Gastrocnemius medialis (tissue), 4 donors: ENCODE data around the gene IRX6. TPM values are rescaled to one million over a fixed set of nuclear protein-coding genes. Genes with fewer than 3 reads are reported as not detected.

Experiments
- ATAC-seq, 2 donors: fragments of 150-250 bp; one replicate each; pipeline ENCODE4 v1.9.1; 2016
- DNase-seq, 2 donors: peaks; one replicate each; pipeline ENCODE4 v3.0.0-alpha.2; 2019
- H3K27ac ChIP-seq, 4 donors: fragments of 200-600 bp; sonication (generic); 1 replicate in 1 of 4; 2 replicates in 3 of 4; pipeline ENCODE4 v1.5.1; 2016 to 2018; ENCODE audit warnings: mild to moderate bottlenecking in 2 of 4, moderate library complexity in 1 of 4
- H3K27me3 ChIP-seq, 3 donors: fragments of 200-600 bp; sonication (generic) in 2 of 3; 1 replicate in 1 of 3; 2 replicates in 2 of 3; pipeline versions ENCODE4 v1.5.1 to v1.6.0; 2016 to 2019; ENCODE audit warnings: mild to moderate bottlenecking in 1 of 3, moderate library complexity in 1 of 3
- H3K36me3 ChIP-seq, 2 donors: fragments of 200-600 bp; sonication (generic) in 1 of 2; one replicate each; pipeline ENCODE4 v1.5.1; 2017 to 2018
- H3K4me1 ChIP-seq, 2 donors: fragments of 200-600 bp; sonication (generic) in 1 of 2; one replicate each; pipeline ENCODE4 v1.5.1; 2016 to 2017; ENCODE audit warnings: mild to moderate bottlenecking in 2 of 2
- H3K4me3 ChIP-seq, 4 donors: fragments of 200-600 bp; sonication (generic) in 3 of 4; 1 replicate in 1 of 4; 2 replicates in 3 of 4; pipeline ENCODE4 v1.5.1; 2016 to 2019; ENCODE audit warnings: mild to moderate bottlenecking in 2 of 4
- H3K9me3 ChIP-seq, 3 donors: fragments of 200-600 bp; sonication (generic) in 2 of 3; 1 replicate in 1 of 3; 2 replicates in 2 of 3; pipeline ENCODE4 v1.5.1; 2016 to 2019
- CTCF ChIP-seq, 5 experiments: fragments of 450-650 bp in 3 of 5; fragments of 200-600 bp in 2 of 5; sonication (generic) in 2 of 5; IDR thresholded peaks in 4 of 5; conservative IDR thresholded peaks in 1 of 5; 1 replicate in 4 of 5; 2 replicates in 1 of 5; pipeline ENCODE4 v1.5.1; 2016 to 2019; ENCODE audit warnings: antibody characterized with exemption in 5 of 5, mild to moderate bottlenecking in 3 of 5, moderate library complexity in 3 of 5
- POLR2A ChIP-seq, 2 donors: fragments of 450-650 bp; IDR thresholded peaks; one replicate each; pipeline ENCODE4 v1.6.1; 2017; ENCODE audit warnings: antibody characterized with exemption in 2 of 2, mild to moderate bottlenecking in 2 of 2, moderate library complexity in 2 of 2
- in situ Hi-C, 4 donors: fragments of 200-750 bp; cut with MboI; loops; one replicate each; pipeline versions ENCODE4 v1.15.0 to v1.8.0; 2017; ENCODE audit warnings: low sequenced_read_pairs in 4 of 4
- intact Hi-C: fragments of 100-400 bp; cut with DNase I; formaldehyde crosslinking; loops from one replicate; pipeline ENCODE4 v1.15.1; 2023; ENCODE audit warnings: low total_unique reads
- total RNA-seq, 4 donors: library from RNA; depleted of rRNA; stranded (reverse); fragments of >200 nt; gene quantifications; one replicate each; pipeline versions ENCODE4 v1.1.0 to v1.2.3, GENCODE V29; 2016

The IRX6 gene
- 1 to 10 TPM in 2 of 4 donors, under 1 TPM in 2; 0.39 to 3.8 (median 1.4) TPM for total RNA-seq

- Histone ChIP-seq H3K4me3 (peak within 1 kb of the TSS; percentile 25 to 58 (median 50)), H3K36me3 (no peaks in the 10 kb centered on the region), H3K4me1 (peaks cover 0 to 4% of the 10 kb centered on the region in 2 donors), H3K27me3 (peaks cover 23 to 42% (median 28%) of the 10 kb centered on the region in 3 donors), H3K9me3 (no peaks in the 10 kb centered on the region), H3K27ac (peak within 1 kb of the TSS in 3 of 4 donors; percentile 38 to 73 (median 56))
- ATAC-seq (peak in 1 of 2 donors; percentile 75), DNase-seq (peak in 1 of 2 donors; percentile 66)
- intact Hi-C loops, result loop anchor here (2.0 to 5.0 kb wide), 3 partner anchors 29 to 203 kb away; no protein-coding TSS in a partner anchor
- in situ Hi-C loops, result no loop called here
- peak in 3 of 5 experiments; percentile 43 to 73 (median 55) for TF ChIP-seq CTCF (IDR thresholded peaks at IDR 0.05 in 4 of 5, conservative IDR thresholded peaks at IDR 0.05 in 1 of 5)
- peak in 1 of 2 donors; percentile 9 for TF ChIP-seq POLR2A (IDR thresholded peaks at IDR 0.05)
Measured at GRCh38 chr16:55323637-55324271, at the start of gene IRX6. Gene IRX6, plus strand, starts transcription at chr16:55324203. Its CDS starts 889 bp downstream, at chr16:55325092.

GRCh38 chr16:55274391-55274790, 49.6 kb upstream of the IRX6 start:
- DNase-seq, result no peak
- Histone ChIP-seq H3K36me3 (no peaks in the 10 kb centered on the region), H3K27ac (no peak overlapping the region), H3K4me3 (no peak overlapping the region), H3K27me3 (no peaks in the 10 kb centered on the region), H3K9me3 (no peaks in the 10 kb centered on the region), H3K4me1 (peaks cover 7 to 12% of the 10 kb centered on the region in 2 donors)
- intact Hi-C loops (loop anchor here (5.0 kb wide), 1 partner anchor 113 kb away; no protein-coding TSS in a partner anchor), in situ Hi-C loops (no loop called here)
- no peak for TF ChIP-seq POLR2A (IDR thresholded peaks at IDR 0.05)
- no peak for TF ChIP-seq CTCF (IDR thresholded peaks at IDR 0.05 in 4 of 5, conservative IDR thresholded peaks at IDR 0.05 in 1 of 5)
- no peak for ATAC-seq

- Histone ChIP-seq H3K27ac (no peak overlapping the region), H3K36me3 (no peaks in the 10 kb centered on the region), H3K4me3 (no peak overlapping the region), H3K9me3 (no peaks in the 10 kb centered on the region), H3K4me1 (peaks cover 7 to 12% of the 10 kb centered on the region in 2 donors), H3K27me3 (no peaks in the 10 kb centered on the region)
- in situ Hi-C loops (no loop called here), intact Hi-C loops (no loop called here)
- no peak for TF ChIP-seq CTCF (IDR thresholded peaks at IDR 0.05 in 4 of 5, conservative IDR thresholded peaks at IDR 0.05 in 1 of 5)
- TF ChIP-seq POLR2A (IDR thresholded peaks at IDR 0.05), result no peak
- ATAC-seq, result no peak
- no peak for DNase-seq
Measured at GRCh38 chr16:55275167-55275566, 48.8 kb upstream of the IRX6 start.

GRCh38 chr16:55275869-55276268, 48.1 kb upstream of the IRX6 start:
- H3K27ac ChIP-seq, result no peak overlapping the region
- H3K27me3 ChIP-seq, result no peaks in the 10 kb centered on the region
- H3K9me3 ChIP-seq, result no peaks in the 10 kb centered on the region
- in situ Hi-C loops, result no loop called here
- H3K4me1 ChIP-seq, result peaks cover 7 to 12% of the 10 kb centered on the region in 2 donors
- ATAC-seq (no peak), DNase-seq (no peak)
- H3K36me3 ChIP-seq, result no peaks in the 10 kb centered on the region
- no peak overlapping the region for H3K4me3 ChIP-seq
- intact Hi-C loops, result no loop called here
- TF ChIP-seq POLR2A (IDR thresholded peaks at IDR 0.05) (no peak), CTCF (IDR thresholded peaks at IDR 0.05 in 4 of 5, conservative IDR thresholded peaks at IDR 0.05 in 1 of 5) (no peak)
